HG02870 (cell line): ENCODE data around the gene ZNF662.
"Not testable (repeated sequence)": the region's sequence is repeated elsewhere in the genome, so short reads cannot be mapped to it uniquely, and the experiment has no call there.

Source experiments
- ATAC-seq: cut with Tn5 transposase; IDR thresholded peaks from one replicate; pipeline ENCODE4 v1.9.1; 2021; ENCODE audit warnings: mild to moderate bottlenecking, moderate library complexity; ENCODE audit not compliant: unreplicated experiment

Gene ZNF662

DNA sequence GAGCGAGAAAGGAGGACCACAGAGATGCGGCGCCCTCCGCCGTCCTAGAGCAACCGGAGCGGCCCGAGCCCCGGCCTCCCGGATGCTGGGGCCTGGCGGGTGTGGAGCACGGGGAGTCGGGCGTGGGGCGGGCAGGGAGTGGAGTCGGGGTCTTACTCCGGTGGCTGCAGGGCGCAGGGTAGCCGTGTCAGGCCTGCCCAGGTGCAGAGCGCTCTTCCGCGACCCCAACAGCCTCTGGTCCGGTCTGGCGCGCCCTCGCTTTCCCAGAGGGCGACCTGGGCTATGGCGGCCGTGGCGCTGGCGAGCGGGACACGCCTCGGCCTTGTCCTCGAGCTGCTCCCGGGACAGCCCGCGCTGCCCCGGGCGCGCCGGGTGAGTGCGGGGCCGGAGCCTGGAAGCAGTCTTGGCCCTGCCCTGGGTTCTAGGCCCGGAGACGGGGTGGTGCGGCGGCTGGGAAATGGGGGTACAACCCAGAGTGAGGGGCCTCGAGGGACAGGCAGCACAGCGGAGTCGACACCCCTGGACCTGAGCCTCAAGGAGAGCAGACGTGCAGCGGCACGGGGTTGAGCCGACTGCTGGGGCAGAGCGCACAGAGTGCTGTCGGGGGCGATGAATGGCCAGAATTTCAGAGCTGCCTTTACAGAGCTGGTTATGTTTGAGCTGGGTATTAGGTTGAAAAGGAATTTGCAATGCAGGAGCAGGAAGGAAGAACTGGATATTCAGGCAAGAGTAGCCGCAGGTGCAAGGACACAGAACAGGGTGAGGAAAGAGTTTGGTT lies at the start of gene ZNF662:
Gene ZNF662 (plus strand): TSS at position 73 of the 778 bp plus-strand sequence. CDS start 1,973 bp downstream, outside the sequence.
- no peak for ATAC-seq

DNA sequence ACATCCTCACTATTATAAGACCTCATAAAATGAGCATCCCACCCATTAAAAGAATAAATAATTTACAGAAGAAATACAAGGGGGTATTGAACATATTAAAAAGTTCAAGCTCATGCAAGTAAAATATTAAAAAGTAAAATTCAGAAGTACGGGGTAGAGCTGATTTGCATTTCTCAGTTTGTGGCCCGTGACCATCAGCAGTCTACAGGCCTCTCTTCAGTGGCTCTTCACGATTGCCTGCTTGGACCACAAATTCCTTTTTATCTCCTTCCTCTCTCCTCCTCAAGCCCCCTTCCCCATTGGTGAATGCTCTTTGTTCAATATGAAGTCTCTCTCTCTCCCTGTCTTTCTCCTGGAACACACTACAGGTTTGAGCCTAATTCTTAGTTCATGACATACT lies 49.4 kb upstream of the ZNF662 start:
- ATAC-seq: no peak

DNA sequence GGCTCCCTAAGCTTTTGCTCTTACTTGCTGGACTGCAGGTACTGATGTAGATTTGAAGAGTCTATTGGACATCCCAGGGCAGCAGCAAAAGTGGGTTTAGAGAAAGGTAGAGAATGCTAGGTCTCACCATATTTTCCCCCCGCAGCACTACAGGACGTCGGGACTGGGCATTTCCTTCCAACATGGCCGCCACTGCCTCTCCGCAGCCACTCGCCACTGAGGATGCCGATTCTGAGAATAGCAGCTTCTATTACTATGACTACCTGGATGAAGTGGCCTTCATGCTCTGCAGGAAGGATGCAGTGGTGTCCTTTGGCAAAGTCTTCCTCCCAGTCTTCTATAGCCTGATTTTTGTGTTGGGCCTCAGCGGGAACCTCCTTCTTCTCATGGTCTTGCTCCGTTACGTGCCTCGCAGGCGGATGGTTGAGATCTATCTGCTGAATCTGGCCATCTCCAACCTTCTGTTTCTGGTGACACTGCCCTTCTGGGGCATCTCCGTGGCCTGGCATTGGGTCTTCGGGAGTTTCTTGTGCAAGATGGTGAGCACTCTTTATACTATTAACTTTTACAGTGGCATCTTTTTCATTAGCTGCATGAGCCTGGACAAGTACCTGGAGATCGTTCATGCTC lies 41.5 kb upstream of the ZNF662 start:
- ATAC-seq: no peak

DNA sequence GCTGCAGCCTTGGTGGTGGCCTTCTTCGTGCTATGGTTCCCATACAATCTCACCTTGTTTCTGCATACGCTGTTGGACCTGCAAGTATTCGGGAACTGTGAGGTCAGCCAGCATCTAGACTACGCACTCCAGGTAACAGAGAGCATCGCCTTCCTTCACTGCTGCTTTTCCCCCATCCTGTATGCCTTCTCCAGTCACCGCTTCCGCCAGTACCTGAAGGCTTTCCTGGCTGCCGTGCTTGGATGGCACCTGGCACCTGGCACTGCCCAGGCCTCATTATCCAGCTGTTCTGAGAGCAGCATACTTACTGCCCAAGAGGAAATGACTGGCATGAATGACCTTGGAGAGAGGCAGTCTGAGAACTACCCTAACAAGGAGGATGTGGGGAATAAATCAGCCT lies 40.7 kb upstream of the ZNF662 start:
- ATAC-seq: no peak

DNA sequence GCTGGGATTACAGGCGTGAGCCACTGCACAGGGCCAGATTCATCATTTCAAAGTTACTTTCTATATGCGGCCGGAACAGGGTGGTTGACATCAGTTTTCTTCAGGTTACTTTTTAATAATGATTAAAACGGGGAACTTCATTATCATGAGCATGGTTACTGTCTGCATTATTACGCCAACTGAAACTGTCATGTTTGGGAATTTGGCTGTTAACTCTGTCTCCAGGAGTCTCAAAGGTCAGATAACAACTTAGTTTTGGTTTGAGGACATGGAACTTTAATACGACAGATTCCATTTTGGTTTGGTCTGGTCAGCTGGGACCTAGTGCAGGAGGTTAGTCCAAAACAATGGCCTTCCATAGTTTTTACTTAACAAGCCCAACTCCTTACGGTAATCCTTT lies 38.8 kb upstream of the ZNF662 start:
- no peak for ATAC-seq

DNA sequence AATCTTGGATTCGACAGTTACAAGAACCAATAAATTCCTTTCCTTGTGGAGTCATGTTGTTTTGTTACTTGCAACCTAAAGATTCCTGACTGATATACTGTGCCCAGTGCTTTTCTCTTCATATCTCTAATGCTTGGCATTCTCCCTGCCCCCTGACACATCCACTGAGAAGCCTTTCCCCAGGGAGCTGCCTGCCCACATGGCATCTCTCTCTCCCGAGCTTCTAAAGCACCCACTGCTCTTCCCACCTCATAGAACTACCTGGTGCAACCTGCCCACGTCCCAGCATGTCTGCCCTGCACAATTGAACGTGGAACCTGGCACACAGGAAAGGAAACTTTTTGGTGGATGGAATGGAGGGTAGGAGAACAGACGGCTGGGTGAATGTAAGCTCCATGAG lies 37.1 kb upstream of the ZNF662 start:
- no peak for ATAC-seq

DNA sequence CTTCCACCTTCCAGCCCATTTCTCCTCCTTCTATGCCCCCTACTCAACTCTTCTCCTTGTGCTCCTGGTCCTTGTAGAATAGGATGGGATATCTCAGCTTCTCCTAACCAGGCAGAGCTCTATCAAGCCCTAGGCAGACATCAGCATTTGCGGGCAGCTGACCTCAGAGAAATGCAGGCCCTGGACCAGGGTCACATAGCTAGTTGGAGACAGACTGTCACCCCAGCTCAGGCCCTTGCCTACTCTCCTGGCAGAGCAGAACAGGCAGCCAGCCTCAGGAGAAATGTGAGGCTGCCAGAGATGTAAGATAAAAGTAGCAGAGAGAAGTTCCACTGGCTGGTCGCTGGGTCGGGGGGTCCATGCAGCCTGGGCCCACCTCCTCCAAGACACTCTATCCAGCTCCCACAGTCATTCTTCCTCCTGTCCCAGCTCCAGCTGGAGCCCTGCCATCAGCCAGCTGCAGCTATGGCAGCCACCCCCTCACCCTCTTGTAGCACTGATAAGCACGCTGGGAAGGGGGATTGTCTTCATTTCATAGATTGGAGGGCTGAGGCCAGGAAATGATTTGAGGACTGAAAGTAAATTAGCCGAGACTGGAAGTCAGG lies 34.2 kb upstream of the ZNF662 start:
- no peak for ATAC-seq

DNA sequence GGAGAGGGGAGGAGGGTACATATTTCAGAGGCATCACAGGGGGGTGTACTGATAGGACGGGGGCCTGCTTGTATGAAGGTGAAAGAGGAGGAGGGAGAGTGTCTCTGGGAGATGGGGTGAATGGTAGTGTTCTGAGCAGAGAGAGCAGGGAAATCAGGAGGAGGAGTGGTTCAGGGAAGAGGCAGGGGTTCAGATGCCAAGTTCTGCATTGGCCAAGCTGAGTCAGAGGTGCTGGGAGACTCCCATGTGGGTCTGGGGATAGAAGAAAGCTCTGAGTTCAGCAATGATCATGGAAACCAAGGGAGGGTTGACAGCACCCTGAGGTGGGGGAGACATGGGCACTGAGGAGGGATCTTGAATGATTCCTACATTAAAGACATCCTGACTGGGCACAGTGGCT lies 33.2 kb upstream of the ZNF662 start:
- ATAC-seq: no peak

DNA sequence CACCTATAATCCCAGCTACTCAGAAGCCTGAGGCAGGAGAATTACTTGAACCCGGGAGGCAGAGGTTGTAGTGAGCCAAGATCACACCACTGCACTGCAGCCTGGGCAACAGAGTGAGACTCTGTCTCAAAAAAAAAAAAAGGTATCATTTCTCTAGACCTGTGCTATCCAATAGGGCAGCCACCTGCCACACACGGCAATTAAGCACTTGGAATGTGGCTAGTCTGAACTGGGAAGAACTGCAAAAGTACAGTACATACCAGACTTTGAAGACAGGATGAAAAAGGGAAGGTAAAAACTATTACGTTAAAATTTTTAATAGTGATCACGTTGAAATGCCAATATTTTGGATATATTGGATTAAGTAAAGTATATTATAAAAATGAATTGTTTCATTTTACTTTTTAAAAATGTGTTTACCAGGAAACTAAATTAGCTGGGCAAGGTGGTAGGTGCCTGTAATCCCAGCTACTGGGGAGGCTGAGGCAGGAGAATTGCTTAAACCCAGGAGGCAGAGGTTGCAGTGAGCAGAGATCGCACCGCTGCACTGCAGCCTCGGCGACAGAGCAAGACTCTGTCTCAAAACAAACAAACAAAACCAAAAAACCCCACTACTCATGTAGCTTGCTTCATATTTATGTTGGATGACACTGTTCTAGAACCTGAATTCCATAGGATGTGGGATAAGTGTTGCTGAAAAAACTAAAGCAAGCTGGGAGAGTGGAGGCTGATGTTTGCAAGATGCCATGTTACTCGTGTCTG lies 32.5 kb upstream of the ZNF662 start:
- ATAC-seq: no peak

- no peak for ATAC-seq
Observed at GRCh38 chr3:42874749-42875148, 31.2 kb upstream of the ZNF662 start.

DNA sequence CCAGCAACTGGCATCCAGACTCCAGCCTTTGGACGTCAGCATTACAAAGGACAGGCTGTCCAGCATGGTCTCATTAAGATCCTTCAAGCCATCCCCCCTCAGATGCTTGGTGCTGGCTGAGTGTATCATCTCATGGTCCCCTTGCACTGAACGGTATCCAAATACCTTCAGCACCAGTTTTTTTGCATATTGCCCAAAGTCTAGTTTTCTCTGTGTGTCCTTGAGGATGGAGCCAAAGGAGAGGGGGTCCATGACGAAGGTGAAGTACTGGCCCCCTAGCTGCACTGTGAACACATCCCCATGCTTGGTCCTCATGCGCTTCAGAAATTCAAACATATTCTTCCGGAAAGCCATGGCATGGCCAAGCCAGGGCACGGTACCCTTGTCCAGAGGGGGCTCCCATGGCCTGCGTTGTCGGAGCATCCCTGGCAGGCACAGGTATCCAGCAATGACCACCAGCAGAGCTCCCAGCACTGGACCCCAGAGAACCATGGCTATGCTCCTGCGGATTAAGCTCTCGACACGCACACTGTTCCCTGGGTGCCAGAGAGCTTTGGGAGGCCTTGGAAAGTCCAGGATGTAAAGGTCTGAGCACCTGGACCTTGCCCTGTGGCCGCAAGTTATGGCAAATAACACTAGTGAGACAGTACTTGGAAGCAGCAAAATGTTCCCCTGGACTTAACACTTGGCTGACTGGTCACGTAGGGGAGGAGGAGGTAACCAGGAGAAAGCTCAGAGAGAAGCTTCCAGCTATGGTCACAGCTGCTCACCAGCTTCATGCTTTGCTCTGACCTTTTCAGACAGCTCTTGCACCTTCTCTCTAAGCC lies 30.4 kb upstream of the ZNF662 start, which contains the start of gene CYP8B1:
Gene CYP8B1 (minus strand): TSS at position 555 of the 827 bp plus-strand sequence. CDS start 63 bp downstream, at position 492.
- ATAC-seq: no peak

GRCh38 chr3:42876401-42876800 lies 29.5 kb upstream of the ZNF662 start:
- no peak for ATAC-seq

GRCh38 chr3:42876940-42877720 lies 28.8 kb upstream of the ZNF662 start:
- ATAC-seq: no peak

DNA sequence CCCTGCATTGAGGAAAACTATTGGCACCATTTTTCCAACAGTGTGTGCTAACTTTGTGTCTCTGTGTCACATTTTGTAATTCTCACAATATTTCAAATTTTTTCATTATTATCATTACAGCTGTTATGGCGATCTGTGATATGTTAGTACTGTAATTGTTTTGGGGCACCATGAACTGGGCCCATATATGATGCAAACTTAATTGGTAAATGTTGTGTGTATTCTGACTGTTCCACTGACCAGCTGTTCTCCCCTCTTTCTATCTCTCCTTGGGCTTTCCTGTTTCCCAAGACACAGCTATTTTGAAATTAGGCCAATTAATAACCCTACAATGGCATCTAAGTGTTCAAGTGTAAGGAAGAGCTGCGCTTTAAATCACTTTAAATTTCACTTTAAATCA lies 28.1 kb upstream of the ZNF662 start:
- no peak for ATAC-seq

GRCh38 chr3:42880183-42880582 lies 25.8 kb upstream of the ZNF662 start:
- ATAC-seq: no peak

DNA sequence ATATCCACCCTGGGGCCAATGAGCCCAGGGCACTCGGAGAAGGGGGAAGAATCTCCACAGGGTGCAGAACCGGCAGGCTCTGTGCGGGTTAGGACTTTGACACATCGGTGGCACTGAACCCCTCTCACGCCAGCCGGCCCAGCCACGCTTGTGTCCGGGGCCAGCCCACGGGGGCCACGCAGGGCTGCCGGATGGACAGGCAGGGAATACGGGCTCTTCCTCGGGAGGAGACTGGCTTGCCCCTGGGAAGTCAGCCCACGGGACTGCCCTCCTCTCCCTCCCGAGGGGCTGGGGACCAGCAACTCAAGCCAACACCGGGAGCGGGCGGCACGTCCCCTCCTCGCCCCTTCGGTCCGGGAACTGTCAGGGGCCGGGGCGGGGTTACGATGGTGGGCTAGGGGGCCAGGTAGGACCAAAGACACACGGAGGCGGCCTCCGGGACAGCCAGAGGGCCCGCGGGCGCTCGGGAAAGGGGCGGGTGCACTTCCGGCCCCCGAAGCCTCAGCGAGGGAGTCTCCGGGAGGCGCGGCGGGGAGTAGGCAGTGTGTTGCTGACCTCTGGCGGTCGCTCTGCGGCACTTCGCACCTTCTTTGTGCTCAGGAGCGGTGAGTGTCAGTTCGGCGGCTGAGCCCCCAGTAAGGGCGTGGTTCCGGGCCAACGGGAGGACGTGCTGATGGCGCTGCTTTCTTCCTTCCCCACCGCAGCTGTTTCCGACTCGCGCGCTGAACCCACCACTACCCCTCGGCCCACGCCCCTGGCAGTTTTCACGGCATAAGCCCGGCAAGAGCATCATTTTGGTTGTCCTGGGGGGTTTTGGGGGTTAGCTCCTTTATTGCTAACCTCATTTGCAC lies 25.1 kb upstream of the ZNF662 start:
- ATAC-seq: peak; percentile 98

- not testable (repeated sequence) for ATAC-seq
Observed at GRCh38 chr3:42883251-42883930, 22.6 kb upstream of the ZNF662 start.

GRCh38 chr3:42884324-42884723 lies 21.6 kb upstream of the ZNF662 start:
- ATAC-seq: no peak
